GM12878 (cell line): ENCODE measurements around the gene ISG15. TPM values are rescaled to one million over a fixed set of nuclear protein-coding genes. Genes with fewer than 3 reads are reported as not detected.

Source experiments
- ATAC-seq: fragments of 200-7000 bp; cut with Tn5 transposase; 3 replicates; pipeline ENCODE4 v1.9.1; 2020; ENCODE audit warnings: mild to moderate bottlenecking, moderate library complexity
- BruUV-seq: library from RNA; stranded (reverse); fragments of 400-500 nt; replicated peaks from 2 replicates; lab custom pipeline; 2021; lab: Mats Ljungman, UMichigan
- CTCF ChIA-PET: fragments of 300-600 bp; sonication (Branson Sonifier 250); formaldehyde crosslinking; extraction: SDS; loops from one replicate; lab custom pipeline; 2021; ENCODE audit warnings: inconsistent platforms; lab: Yijun Ruan, JAX
- POLR2A ChIA-PET: fragments of 350-600 bp; formaldehyde crosslinking; extraction: SDS; loops from one replicate; lab custom pipeline; 2021; ENCODE audit warnings: inconsistent platforms; lab: Charles Lee
- RAD21 ChIA-PET: fragments of 300-600 bp; sonication (Branson Sonifier 250); formaldehyde crosslinking; loops from one replicate; lab custom pipeline; 2023; ENCODE audit warnings: antibody characterized with exemption; ENCODE audit not compliant: unreplicated experiment; lab: Charles Lee
- SMC1A ChIA-PET: fragments of 300-600 bp; sonication (Branson Sonifier 250); formaldehyde crosslinking; loops from one replicate; lab custom pipeline; 2023; ENCODE audit not compliant: unreplicated experiment, uncharacterized antibody; lab: Charles Lee
- DNase-seq: peaks from one replicate; pipeline ENCODE4 v3.0.0-alpha.2; 2011; ENCODE audit warnings: low read depth, low spot score
- FAIRE-seq: peaks from 3 replicates; lab custom pipeline; 2011; peaks lifted over from hg19 to GRCh38; lab: Jason Lieb, UNC
- H2AFZ ChIP-seq: 2 replicates; pipeline ENCODE4 v1.6.0; 2011; ENCODE audit warnings: low read depth, low read length, control low read depth; ENCODE audit not compliant: control insufficient read depth
- H3K27ac ChIP-seq: 2 replicates; pipeline ENCODE4 v1.5.1; 2011; ENCODE audit warnings: control low read depth; ENCODE audit not compliant: control insufficient read depth, insufficient read depth
- H3K27me3 ChIP-seq, 2 experiments: replicated peaks in 1 of 2; 2 replicates each; pipeline versions ENCODE4 v1.6.0 to v1.6.1; 2011; ENCODE audit warnings: low read length in 1 of 2; ENCODE audit not compliant: control insufficient read depth in 2 of 2, insufficient read depth in 2 of 2
- H3K36me3 ChIP-seq, 2 experiments: 2 replicates each; pipeline ENCODE4 v1.5.1; 2011; ENCODE audit warnings: low read length in 1 of 2; ENCODE audit not compliant: control insufficient read depth in 2 of 2, insufficient read depth in 2 of 2
- H3K4me1 ChIP-seq: 2 replicates; pipeline ENCODE4 v1.6.1; 2011; ENCODE audit warnings: mild to moderate bottlenecking, low read length, moderate library complexity, mixed read lengths; ENCODE audit not compliant: control insufficient read depth, insufficient read depth
- H3K4me2 ChIP-seq: 2 replicates; pipeline ENCODE4 v1.6.0; 2011; ENCODE audit warnings: control low read depth; ENCODE audit not compliant: control insufficient read depth, insufficient read depth
- H3K4me3 ChIP-seq: fragments of 200-600 bp; sonication (generic); 2 replicates; pipeline ENCODE4 v1.5.1; 2016
- H3K79me2 ChIP-seq: 2 replicates; pipeline ENCODE4 v1.6.0; 2011; ENCODE audit warnings: low read length; ENCODE audit not compliant: control insufficient read depth, insufficient read depth
- H3K9ac ChIP-seq: 2 replicates; pipeline ENCODE4 v1.8.0; 2011; ENCODE audit warnings: low read length, control low read depth, mixed read lengths; ENCODE audit not compliant: control insufficient read depth, insufficient read depth
- H3K9me3 ChIP-seq: replicated peaks from 3 replicates; pipeline ENCODE4 v1.5.1; 2011; ENCODE audit warnings: mild to moderate bottlenecking, low read length; ENCODE audit not compliant: control insufficient read depth, insufficient read depth
- H4K20me1 ChIP-seq: 2 replicates; pipeline ENCODE4 v1.6.0; 2011; ENCODE audit not compliant: control insufficient read depth, insufficient read depth
- DPF2 ChIP-seq: fragments of 450-650 bp; IDR thresholded peaks from 2 replicates; pipeline ENCODE4 v1.6.1; 2017; ENCODE audit warnings: mild to moderate bottlenecking
- FOXM1 ChIP-seq: IDR thresholded peaks from 2 replicates; pipeline ENCODE4 v1.6.1; 2012; ENCODE audit warnings: low read depth, mild to moderate bottlenecking, inconsistent platforms, low read length, moderate library complexity
- HDGF ChIP-seq: fragments of 450-650 bp; IDR thresholded peaks from 2 replicates; pipeline ENCODE4 v1.6.1; 2016; ENCODE audit warnings: antibody characterized with exemption
- IKZF1 ChIP-seq: fragments of 450-650 bp; conservative IDR thresholded peaks from 2 replicates; pipeline ENCODE4 v1.6.1; 2017; ENCODE audit warnings: antibody characterized with exemption, mild to moderate bottlenecking
- JUND ChIP-seq: IDR thresholded peaks from 2 replicates; pipeline ENCODE4 v1.6.1; 2012; ENCODE audit warnings: low read depth, mild to moderate bottlenecking, low read length, improper control_type of control experiment, moderate library complexity
- POLR2A ChIP-seq: IDR thresholded peaks from 2 replicates; pipeline ENCODE4 v1.6.1; 2011; ENCODE audit warnings: low read depth, mild to moderate bottlenecking, low read length
- ZNF217 ChIP-seq: fragments of 450-650 bp; IDR thresholded peaks from 2 replicates; pipeline ENCODE4 v1.6.1; 2017; ENCODE audit warnings: antibody characterized with exemption, mild to moderate bottlenecking
- WGBS: methylation state at CpG from one replicate; pipeline ENCODE4 v1.1.6; 2016; ENCODE audit warnings: low lambda C conversion rate; ENCODE audit not compliant: insufficient replicate concordance, insufficient coverage; ENCODE audit errors: missing lambda C conversion rate; 5-methylcytosine and 5-hydroxymethylcytosine counted together
- in situ Hi-C: fragments of 300-500 bp; cut with MboI; formaldehyde crosslinking; loops from 9 replicates; pipeline ENCODE4 v1.14.3; 2018; ENCODE audit warnings: mixed read lengths
- intact Hi-C: fragments of 100-400 bp; cut with micrococcal nuclease; formaldehyde crosslinking; loops from one replicate; pipeline ENCODE4 v1.14.2; 2022; ENCODE audit not compliant: unreplicated experiment
- polyA plus RNA-seq, 11 experiments: library from polyadenylated mRNA; depleted of rRNA in 4 of 11; unstranded in 6 of 11; stranded (reverse) in 5 of 11; fragments of >200 nt; fragmentation: Nextera tagmentation in 4 of 11; fragmentation: Illumina TruSeq in 1 of 11; extraction: Ambion mirVana in 4 of 11; extraction: Trizol in 1 of 11; gene quantifications; 1 replicate in 1 of 11; 2 replicates in 10 of 11; pipeline versions ENCODE4 v1.2.1 to v1.2.3, GENCODE V29; 2011 to 2016; ENCODE audit warnings: inconsistent platforms in 2 of 11, missing spikeins in 2 of 11, low read depth in 1 of 11
- total RNA-seq, 4 experiments: library from RNA; depleted of rRNA in 3 of 4; stranded (reverse); fragments of >200 nt in 3 of 4; fragmentation: Illumina TruSeq in 1 of 4; extraction: Trizol in 1 of 4; gene quantifications; 2 replicates each; pipeline versions ENCODE4 v1.2.1 to v1.2.3, GENCODE V29; 2013 to 2021

Gene ISG15
- total and polyA plus RNA-seq, 10 of the 15 experiments (the other 5 are each of a cell fraction or from before 2014, with no cell fraction given): 7.8 to 384 (median 274) TPM

DNA sequence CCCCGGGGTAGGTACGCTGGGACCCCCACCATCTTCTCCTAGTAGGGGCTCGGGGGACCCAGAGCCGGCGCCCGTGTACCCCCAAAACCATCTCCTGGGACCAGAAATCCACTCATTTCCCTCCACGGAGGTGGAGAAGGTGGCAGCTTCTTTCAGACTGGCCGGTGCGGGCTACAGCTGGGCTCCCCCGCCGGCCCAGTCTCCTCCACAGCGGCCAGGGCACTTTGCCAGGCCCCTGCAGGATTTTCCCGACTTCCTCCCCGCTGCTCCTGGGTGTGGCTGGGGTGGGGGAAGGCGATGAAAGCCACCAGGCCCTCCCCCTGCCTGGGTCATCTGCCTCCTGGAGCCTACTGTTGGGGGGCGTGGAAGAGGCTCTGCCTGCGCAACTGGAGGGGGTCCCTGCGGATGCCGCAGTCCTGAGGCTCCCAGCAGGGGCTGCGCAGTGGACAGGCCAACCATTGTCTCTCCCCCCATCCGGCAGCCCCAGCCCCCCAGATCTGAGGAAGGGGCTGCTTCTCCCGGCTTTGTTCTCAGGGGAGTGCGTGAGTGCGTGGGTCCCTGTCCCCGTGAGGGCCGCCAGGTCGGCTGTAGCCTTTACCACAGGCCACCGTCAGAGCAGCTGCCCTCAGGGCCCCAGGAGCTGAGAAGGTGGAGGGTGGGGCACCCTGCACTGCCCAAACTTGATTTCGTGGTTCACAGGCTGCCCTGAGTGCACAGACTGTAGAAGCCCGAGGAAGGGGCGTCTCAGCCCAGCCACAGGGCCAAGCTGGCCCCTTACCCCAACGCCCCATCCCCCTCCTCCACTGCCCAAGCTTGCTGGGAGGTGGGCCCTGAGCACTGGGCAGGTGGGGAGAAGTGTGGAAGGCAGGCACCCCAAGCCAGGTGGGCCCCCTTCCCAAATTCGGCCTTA is 8.0 kb downstream of the ISG15 start:
- BruUV-seq: no TSS peak
- Histone ChIP-seq H3K4me2 (peak overlapping the region; percentile 77), H3K9ac (peak overlapping the region; percentile 50; the same call in 1 of the 2 replicates), H3K9me3 (no peaks in the 10 kb centered on the region), H4K20me1 (no peaks in the 10 kb centered on the region), H3K79me2 (peaks cover 2% of the 10 kb centered on the region; the same call in 1 of the 2 replicates), H3K36me3 (no peaks in the 10 kb centered on the region), H3K27ac (no peak overlapping the region), H2AFZ (no peak overlapping the region), H3K4me3 (peak overlapping the region; percentile 70), H3K4me1 (peaks cover 7% of the 10 kb centered on the region), H3K27me3 (no peaks in the 10 kb centered on the region)
- intact Hi-C loops: no loop called here
- ChIA-PET POLR2A (interaction anchor here (0.6 to 1.8 kb wide), 6 partner anchors 11 to 179 kb away, joined by 3 to 6 read pairs (median 4); no protein-coding TSS in a partner anchor), SMC1A (interaction anchor here (1.1 to 1.7 kb wide), 2 partner anchors 11 to 35 kb away, joined by 3 to 10 read pairs; no protein-coding TSS in a partner anchor), RAD21 (interaction anchor here (1.4 kb wide), 1 partner anchor 38 kb away, joined by 3 read pairs; no protein-coding TSS in a partner anchor), CTCF (interaction anchor here (1.0 to 2.4 kb wide), 3 partner anchors 11 to 38 kb away, joined by 3 to 17 read pairs (median 9); no protein-coding TSS in a partner anchor)
- WGBS: 21% methylated on average over 31 of the region's 33 CpGs
- in situ Hi-C loops: loop anchor here (5.0 kb wide), 1 partner anchor 41 kb away; no protein-coding TSS in a partner anchor
- ATAC-seq (peak; percentile 13), FAIRE-seq (no peak), DNase-seq (no peak)
- 0 out of 2 replicates have a peak, but pooled peaks have one; percentile 18 for TF ChIP-seq DPF2
- TF ChIP-seq IKZF1: peak; percentile 24; the same call in 1 of the 2 replicates
- no peak for TF ChIP-seq POLR2A
- no peak for TF ChIP-seq HDGF
- TF ChIP-seq ZNF217: no peak
- TF ChIP-seq JUND: no peak
- no peak for TF ChIP-seq FOXM1
